ENCODE data around the gene HPS1.

DNA sequence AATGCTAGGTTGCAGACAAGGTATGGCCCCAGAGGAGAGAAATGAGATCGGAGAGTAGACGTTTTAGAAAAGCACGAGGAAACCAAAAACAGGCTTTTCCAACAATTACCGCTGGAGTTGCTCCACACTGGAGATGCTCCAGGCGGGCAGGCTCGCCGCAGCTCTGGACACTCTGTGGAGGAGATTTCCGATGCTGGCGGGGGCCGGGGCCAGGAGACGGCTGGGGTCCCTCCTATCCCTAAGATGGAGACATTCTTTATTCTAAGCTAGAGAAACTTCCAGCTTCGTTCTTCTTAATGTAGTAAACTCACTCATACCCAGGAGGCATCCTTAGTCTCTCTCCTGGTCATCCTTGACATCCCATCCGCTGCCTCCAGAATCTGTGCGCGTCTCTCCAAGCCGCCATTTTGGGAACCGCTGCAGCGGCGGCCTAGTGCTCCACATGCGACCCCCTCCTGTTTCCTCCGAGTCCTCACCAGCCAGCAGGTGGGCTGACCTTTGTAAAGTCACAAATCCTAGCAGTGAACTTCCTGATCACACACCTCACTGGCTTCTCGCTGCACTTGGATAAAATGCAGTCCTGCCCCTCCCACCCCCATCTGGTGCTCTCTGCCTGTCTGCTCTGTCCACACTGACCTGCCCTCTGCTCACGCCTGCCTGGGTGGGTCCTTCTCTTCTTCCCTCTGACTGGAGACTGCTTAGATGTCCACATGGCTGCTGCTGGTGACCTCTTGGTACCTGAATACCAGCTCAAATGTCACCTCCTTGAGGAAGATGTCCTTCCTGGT, 43.6 kb downstream of the HPS1 start:
- TF ChIP-seq, protein P1, sequence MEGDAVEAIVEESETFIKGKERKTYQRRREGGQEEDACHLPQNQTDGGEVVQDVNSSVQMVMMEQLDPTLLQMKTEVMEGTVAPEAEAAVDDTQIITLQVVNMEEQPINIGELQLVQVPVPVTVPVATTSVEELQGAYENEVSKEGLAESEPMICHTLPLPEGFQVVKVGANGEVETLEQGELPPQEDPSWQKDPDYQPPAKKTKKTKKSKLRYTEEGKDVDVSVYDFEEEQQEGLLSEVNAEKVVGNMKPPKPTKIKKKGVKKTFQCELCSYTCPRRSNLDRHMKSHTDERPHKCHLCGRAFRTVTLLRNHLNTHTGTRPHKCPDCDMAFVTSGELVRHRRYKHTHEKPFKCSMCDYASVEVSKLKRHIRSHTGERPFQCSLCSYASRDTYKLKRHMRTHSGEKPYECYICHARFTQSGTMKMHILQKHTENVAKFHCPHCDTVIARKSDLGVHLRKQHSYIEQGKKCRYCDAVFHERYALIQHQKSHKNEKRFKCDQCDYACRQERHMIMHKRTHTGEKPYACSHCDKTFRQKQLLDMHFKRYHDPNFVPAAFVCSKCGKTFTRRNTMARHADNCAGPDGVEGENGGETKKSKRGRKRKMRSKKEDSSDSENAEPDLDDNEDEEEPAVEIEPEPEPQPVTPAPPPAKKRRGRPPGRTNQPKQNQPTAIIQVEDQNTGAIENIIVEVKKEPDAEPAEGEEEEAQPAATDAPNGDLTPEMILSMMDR (tag by site-specific recombination; IDR thresholded peaks at IDR 0.05): no peak
- TF ChIP-seq YY1 (tag by site-specific recombination; IDR thresholded peaks at IDR 0.05) (no peak), ZNF148 (tag by site-specific recombination; IDR thresholded peaks at IDR 0.05; ENCODE audit: borderline replicate concordance) (no peak), PBX3 (CRISPR knock-in tag; IDR thresholded peaks at IDR 0.05) (no peak), ZNF571 (tag by site-specific recombination; IDR thresholded peaks at IDR 0.05) (no peak)

Measured in HEK293 (cell line).